ENCODE results near the gene NEUROG1. TPM values are rescaled to one million over a fixed set of nuclear protein-coding genes. Genes with fewer than 3 reads are reported as not detected.

Gene NEUROG1
- total RNA-seq, 4 donors from 2014 or later, result not detected

GRCh38 chr5:135487839-135488514 is 47.8 kb downstream of the NEUROG1 start:
- peak overlapping the region in 1 of 4 donors; percentile 58 for H3K4me3 ChIP-seq
- peaks cover 0 to 59% of the 10 kb centered on the region in 2 donors for H3K27me3 ChIP-seq
- DNase-seq (ENCODE audit: low spot score in 2 of 2), result no peak
- 23 to 28% methylated on average over 11 of the region's 11 CpGs for WGBS, 2 donors
- no peak overlapping the region for H3K27ac ChIP-seq
- no peak for TF ChIP-seq EP300 (IDR thresholded peaks at IDR 0.05)
- no peak for TF ChIP-seq CTCF (IDR thresholded peaks at IDR 0.05)
- TF ChIP-seq POLR2A (IDR thresholded peaks at IDR 0.05), result no peak
- H3K9me3 ChIP-seq, result no peaks in the 10 kb centered on the region
- peaks cover 0 to 30% (median 16%) of the 10 kb centered on the region in 4 donors for H3K4me1 ChIP-seq
- no peaks in the 10 kb centered on the region for H3K36me3 ChIP-seq

GRCh38 chr5:135487037-135487395 is 48.7 kb downstream of the NEUROG1 start:
- no peak for DNase-seq (ENCODE audit: low spot score in 2 of 2)
- peaks cover 0 to 54% of the 10 kb centered on the region in 2 donors for H3K27me3 ChIP-seq
- no peak overlapping the region for H3K4me3 ChIP-seq
- 50 to 69% methylated on average over 1 of the region's 1 CpG for WGBS, 2 donors
- peaks cover 0 to 29% (median 16%) of the 10 kb centered on the region in 4 donors for H3K4me1 ChIP-seq
- TF ChIP-seq CTCF (IDR thresholded peaks at IDR 0.05) (no peak), EP300 (IDR thresholded peaks at IDR 0.05) (no peak), POLR2A (IDR thresholded peaks at IDR 0.05) (no peak)
- H3K9me3 ChIP-seq, result no peaks in the 10 kb centered on the region
- no peak overlapping the region for H3K27ac ChIP-seq
- no peaks in the 10 kb centered on the region for H3K36me3 ChIP-seq

- TF ChIP-seq POLR2A (IDR thresholded peaks at IDR 0.05), result no peak
- Histone ChIP-seq H3K36me3 (no peaks in the 10 kb centered on the region), H3K9me3 (no peaks in the 10 kb centered on the region), H3K4me1 (peaks cover 0 to 29% (median 16%) of the 10 kb centered on the region in 4 donors), H3K4me3 (no peak overlapping the region), H3K27ac (no peak overlapping the region), H3K27me3 (peaks cover 0 to 48% of the 10 kb centered on the region in 2 donors)
- no peak for DNase-seq (ENCODE audit: low spot score in 2 of 2)
- 84 to 85% methylated on average over 13 of the region's 13 CpGs for WGBS, 2 donors
Measured at GRCh38 chr5:135486131-135487036, 49.4 kb downstream of the NEUROG1 start.

GRCh38 chr5:135484674-135485086 is 51.1 kb downstream of the NEUROG1 start:
- no peaks in the 10 kb centered on the region for H3K9me3 ChIP-seq
- H3K27me3 ChIP-seq, result peaks cover 0 to 31% of the 10 kb centered on the region in 2 donors
- no peak overlapping the region for H3K27ac ChIP-seq
- peaks cover 0 to 19% (median 11%) of the 10 kb centered on the region in 4 donors for H3K4me1 ChIP-seq
- TF ChIP-seq CTCF (IDR thresholded peaks at IDR 0.05), result no peak
- TF ChIP-seq POLR2A (IDR thresholded peaks at IDR 0.05), result no peak
- no peak for TF ChIP-seq EP300 (IDR thresholded peaks at IDR 0.05)
- H3K36me3 ChIP-seq, result no peaks in the 10 kb centered on the region
- no peak for DNase-seq (ENCODE audit: low spot score in 2 of 2)
- WGBS, 2 donors, result 60 to 74% methylated on average over 2 to 5 of the region's 5 CpGs
- H3K4me3 ChIP-seq, result no peak overlapping the region

Other genes with a start within 250 kb of the NEUROG1 start
- 100 to 1,000 TPM; 164 to 268 (median 170) TPM for gene MACROH2A1, start 136.7 kb downstream of the NEUROG1 start, total RNA-seq
- gene DCANP1, start 88.6 kb downstream of the NEUROG1 start, total RNA-seq, result not detected
- gene TIFAB, start 83.6 kb downstream of the NEUROG1 start, total RNA-seq, result not detected
- 100 to 1,000 TPM in 2 of 4 donors, 10 to 100 TPM in 2; 76.5 to 171 (median 111) TPM for gene CXCL14, start 43.0 kb upstream of the NEUROG1 start, total RNA-seq

Measured in tibial nerve (tissue), 4 donors.